GM13977 (cell line): ENCODE results near the gene IGSF21.

Experiments used
- DNase-seq: peaks from one replicate; pipeline ENCODE4 v3.0.0; 2012; ENCODE audit warnings: low spot score
- in situ Hi-C: fragments of 300-500 bp; cut with MboI; formaldehyde crosslinking; loops from one replicate; pipeline ENCODE4 v1.12.0; 2022; ENCODE audit warnings: low sequenced_read_pairs, low pct_unique_long_range_greater_than_20kb, mixed read lengths, inconsistent platforms; ENCODE audit not compliant: unreplicated experiment
- TF ChIP-seq, protein P1 (sequence below): IDR thresholded peaks from 2 replicates; pipeline ENCODE4 v1.5.1; 2012; ENCODE audit warnings: mild to moderate bottlenecking, control low read depth; ENCODE audit not compliant: insufficient read depth; ENCODE audit errors: extremely low read depth, missing control alignments

Gene IGSF21

DNA sequence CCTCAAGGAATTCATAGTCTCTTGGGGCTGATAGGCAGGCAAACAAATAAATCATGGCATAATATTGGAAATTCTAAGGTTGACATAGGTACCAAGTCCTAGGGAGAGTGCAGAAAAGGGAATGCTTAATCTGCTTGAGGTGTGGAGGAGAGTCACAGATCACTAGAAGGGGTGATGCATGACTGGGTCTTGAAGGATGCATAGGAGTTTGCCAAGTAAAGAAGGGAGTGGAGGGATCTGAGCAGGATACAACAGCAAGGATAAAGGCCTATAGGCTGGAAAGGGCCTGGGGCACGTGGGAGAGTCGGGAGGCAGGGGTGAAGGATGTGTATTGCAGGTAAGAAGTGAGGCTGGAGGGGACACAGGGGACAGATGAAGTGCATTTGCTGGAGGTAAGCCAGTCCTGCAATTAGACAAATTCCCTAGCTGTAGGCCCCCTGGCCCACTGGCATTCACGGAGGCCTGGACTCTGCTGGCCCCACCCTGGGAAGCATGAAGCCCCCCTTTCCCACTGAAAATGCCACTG lies 15.9 kb downstream of the IGSF21 start:
- in situ Hi-C loops: no loop called here
- TF ChIP-seq, protein P1, sequence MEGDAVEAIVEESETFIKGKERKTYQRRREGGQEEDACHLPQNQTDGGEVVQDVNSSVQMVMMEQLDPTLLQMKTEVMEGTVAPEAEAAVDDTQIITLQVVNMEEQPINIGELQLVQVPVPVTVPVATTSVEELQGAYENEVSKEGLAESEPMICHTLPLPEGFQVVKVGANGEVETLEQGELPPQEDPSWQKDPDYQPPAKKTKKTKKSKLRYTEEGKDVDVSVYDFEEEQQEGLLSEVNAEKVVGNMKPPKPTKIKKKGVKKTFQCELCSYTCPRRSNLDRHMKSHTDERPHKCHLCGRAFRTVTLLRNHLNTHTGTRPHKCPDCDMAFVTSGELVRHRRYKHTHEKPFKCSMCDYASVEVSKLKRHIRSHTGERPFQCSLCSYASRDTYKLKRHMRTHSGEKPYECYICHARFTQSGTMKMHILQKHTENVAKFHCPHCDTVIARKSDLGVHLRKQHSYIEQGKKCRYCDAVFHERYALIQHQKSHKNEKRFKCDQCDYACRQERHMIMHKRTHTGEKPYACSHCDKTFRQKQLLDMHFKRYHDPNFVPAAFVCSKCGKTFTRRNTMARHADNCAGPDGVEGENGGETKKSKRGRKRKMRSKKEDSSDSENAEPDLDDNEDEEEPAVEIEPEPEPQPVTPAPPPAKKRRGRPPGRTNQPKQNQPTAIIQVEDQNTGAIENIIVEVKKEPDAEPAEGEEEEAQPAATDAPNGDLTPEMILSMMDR: no peak
- no peak for DNase-seq

DNA sequence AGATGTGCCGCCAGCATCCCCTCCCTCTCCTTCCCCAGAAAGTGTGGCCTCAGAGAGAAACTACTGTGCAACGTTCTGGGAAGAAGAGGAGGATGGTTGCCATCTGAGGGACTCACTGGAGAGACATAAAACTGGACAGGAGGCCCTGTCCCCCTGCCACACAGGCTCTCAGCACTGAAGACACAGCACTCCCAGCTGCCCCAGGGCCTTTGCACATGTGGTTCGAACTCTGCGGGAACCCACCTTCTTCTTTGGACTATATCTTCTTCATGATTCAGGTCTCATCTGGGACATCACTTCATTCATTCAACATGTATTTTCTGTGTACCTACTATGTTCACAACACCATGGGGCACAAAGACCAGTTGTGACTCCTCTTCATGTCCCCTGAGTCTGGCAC lies 17.4 kb downstream of the IGSF21 start:
- TF ChIP-seq, protein P1: no peak
- no peak for DNase-seq
- in situ Hi-C loops: no loop called here

DNA sequence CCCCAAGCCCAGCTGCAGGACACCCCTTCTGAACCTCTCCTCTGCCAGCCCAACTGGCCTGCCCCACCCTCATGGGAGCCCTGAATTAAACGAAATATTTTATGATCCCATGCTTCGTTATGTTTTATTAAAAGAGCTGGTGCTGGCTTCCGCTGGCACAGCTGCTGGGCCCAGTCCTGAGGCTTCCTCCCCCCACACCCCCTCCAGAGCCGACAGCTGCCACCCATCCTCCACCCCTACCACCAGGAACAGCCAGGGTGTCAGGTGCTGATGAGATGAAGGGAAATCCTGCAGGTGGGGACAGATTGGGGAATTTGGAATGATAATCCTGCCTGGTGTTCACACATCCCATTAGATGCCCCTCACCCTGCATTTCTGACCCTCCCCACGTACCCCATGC lies 19.0 kb downstream of the IGSF21 start:
- in situ Hi-C loops: no loop called here
- DNase-seq: no peak
- TF ChIP-seq, protein P1: no peak

DNA sequence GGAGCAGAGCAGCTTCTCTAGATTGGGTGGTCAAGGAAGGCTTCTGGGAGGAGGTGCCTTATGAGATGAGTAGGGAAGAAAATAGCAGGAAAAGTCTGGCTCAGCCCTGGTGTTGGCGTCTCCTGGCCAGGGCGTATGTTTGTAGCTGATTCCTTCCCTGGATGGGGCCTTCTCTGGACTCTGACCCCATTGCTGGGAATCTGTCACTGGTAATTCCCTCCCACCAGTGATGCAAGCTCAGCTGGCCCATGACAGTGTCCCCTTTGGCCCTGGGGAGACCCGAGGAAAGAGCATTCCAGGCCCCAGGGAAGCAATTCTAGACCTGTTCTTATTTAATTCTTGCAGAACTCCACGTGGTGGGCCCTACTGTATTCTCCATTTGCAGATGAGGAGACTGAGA lies 20.7 kb downstream of the IGSF21 start:
- TF ChIP-seq, protein P1: no peak
- no peak for DNase-seq
- in situ Hi-C loops: no loop called here

DNA sequence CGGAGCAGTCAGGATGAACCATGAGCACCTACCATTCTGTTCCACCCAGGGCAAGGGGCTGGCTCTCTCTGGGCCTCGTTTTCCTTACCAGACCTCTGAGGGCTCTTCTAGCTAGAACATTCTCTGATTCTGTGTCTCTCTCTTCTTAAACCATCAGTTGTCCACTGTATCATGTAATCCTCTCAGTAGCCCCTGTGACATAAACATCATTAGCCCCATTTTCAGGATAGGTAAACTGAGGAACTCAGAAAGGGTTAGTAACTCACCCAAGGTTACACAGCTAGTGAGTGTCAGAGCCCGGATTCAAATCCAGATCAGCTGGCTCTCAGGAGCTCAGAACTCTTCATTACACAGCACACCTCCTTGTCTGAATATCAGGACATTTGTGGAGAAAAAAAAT lies 22.8 kb downstream of the IGSF21 start:
- no peak for DNase-seq
- TF ChIP-seq, protein P1: no peak
- in situ Hi-C loops: no loop called here

DNA sequence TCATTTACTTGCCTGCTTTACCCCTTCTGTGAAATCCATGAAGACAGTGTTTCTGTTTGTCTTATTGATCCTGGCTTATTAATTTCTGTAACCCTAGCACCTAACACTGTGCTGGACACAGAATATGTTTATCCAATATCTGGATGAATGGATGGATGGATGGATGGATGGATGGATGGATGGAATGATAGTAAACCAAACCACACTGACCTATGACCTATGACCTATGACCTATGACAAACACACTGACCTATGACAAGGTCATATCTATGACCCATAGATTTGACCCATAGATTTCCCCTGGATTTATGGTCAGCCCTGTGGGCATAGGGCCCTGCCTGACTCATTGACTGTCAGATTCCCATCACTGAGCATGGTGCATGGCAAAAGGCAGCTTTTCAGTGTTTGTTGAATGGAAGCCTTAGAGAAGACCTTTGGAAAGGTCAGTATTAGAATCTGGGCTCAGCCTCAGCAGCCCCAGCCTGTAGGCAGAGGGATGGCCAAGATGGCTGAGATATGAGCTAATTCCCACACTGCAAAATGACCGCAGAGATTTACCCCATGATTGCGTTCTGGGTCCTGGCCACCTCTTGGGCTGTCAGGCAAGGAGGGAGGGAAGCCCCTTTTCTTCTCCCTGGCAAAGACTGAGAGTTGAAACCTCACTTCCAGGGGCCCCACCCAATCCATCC lies 24.6 kb downstream of the IGSF21 start:
- TF ChIP-seq, protein P1: no peak
- in situ Hi-C loops: no loop called here
- DNase-seq: no peak
